Fibroblast of villous mesenchyme (primary cell): Measurements from ENCODE around the gene KIT. TPM values are rescaled to one million over a fixed set of nuclear protein-coding genes. Genes with fewer than 3 reads are reported as not detected.

ENCODE experiments used
- DNase-seq: peaks from one replicate; pipeline ENCODE4 v3.0.0-alpha.2; 2010; ENCODE audit warnings: low read depth
- H3K4me3 ChIP-seq: 2 replicates; pipeline ENCODE4 v1.5.1; 2011; ENCODE audit warnings: low read depth, mild to moderate bottlenecking, low read length
- total RNA-seq: library from RNA; depleted of rRNA; stranded (reverse); fragments of >200 nt; gene quantifications from 2 replicates; pipeline ENCODE4 v1.2.3, GENCODE V29; 2012
- TF ChIP-seq, protein P1 (sequence below): IDR thresholded peaks from 2 replicates; pipeline ENCODE4 v1.5.1; 2012; ENCODE audit warnings: low read depth, mild to moderate bottlenecking, low read length; ENCODE audit not compliant: insufficient read depth

Gene KIT
- total RNA-seq, 1 donor: 2.2 TPM

DNA sequence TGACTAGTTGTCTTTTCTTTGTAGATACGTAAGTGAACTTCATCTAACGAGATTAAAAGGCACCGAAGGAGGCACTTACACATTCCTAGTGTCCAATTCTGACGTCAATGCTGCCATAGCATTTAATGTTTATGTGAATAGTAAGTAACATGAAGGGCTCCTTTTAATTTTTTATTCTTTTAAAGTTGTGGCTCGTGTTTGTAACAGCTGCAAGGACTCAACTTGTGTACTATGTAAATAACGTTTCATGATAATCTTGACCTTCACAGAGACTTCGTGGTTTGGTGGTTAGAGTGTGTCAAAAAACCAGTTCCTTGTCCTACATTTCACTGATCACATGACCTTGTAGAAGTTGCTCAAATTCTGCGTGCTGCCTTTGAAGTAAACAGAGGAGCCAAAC lies 51.6 kb downstream of the KIT start:
- TF ChIP-seq, protein P1, sequence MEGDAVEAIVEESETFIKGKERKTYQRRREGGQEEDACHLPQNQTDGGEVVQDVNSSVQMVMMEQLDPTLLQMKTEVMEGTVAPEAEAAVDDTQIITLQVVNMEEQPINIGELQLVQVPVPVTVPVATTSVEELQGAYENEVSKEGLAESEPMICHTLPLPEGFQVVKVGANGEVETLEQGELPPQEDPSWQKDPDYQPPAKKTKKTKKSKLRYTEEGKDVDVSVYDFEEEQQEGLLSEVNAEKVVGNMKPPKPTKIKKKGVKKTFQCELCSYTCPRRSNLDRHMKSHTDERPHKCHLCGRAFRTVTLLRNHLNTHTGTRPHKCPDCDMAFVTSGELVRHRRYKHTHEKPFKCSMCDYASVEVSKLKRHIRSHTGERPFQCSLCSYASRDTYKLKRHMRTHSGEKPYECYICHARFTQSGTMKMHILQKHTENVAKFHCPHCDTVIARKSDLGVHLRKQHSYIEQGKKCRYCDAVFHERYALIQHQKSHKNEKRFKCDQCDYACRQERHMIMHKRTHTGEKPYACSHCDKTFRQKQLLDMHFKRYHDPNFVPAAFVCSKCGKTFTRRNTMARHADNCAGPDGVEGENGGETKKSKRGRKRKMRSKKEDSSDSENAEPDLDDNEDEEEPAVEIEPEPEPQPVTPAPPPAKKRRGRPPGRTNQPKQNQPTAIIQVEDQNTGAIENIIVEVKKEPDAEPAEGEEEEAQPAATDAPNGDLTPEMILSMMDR: no peak
- DNase-seq: peak; percentile 16
- H3K4me3 ChIP-seq: no peak overlapping the region

DNA sequence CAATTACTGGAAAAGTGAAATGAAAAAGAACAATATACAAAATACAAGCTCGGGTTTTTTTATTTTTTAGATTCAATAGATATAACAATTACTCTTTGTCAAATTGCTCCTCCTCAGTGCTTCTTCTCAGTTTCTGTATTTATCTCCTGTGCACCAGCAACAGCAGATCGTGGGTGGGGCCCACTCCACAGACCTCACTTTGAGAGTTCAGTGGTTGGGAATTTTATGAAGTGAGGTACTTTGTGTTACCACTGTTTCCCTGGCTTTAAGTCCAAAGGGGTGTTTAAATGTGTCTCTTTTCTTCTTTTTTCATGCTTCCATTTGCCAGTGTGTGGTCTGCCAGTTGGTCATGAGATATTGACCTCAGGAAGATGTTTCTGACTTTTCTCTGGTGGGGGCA lies 54.4 kb downstream of the KIT start:
- TF ChIP-seq, protein P1: no peak
- H3K4me3 ChIP-seq: no peak overlapping the region
- no peak for DNase-seq

DNA sequence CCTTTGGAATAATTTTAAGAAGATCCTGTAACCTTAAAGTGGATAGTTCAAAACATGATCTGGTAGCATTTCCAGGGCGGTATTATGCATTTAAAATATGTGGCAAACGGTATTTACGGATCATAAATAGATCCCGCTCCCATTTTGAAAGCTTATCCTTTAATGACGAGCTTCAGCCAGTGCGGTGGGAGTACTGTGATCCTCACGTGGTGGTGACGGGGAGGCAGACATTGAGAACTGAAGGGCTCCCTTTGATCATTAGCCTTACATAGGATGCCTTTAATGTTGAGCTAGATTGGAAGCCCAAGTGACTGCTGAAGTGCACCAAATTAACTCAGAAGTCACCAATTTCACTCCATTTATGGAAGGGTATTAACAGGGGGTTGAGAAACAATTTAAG lies 56.9 kb downstream of the KIT start:
- DNase-seq: no peak
- TF ChIP-seq, protein P1: no peak
- H3K4me3 ChIP-seq: no peak overlapping the region

DNA sequence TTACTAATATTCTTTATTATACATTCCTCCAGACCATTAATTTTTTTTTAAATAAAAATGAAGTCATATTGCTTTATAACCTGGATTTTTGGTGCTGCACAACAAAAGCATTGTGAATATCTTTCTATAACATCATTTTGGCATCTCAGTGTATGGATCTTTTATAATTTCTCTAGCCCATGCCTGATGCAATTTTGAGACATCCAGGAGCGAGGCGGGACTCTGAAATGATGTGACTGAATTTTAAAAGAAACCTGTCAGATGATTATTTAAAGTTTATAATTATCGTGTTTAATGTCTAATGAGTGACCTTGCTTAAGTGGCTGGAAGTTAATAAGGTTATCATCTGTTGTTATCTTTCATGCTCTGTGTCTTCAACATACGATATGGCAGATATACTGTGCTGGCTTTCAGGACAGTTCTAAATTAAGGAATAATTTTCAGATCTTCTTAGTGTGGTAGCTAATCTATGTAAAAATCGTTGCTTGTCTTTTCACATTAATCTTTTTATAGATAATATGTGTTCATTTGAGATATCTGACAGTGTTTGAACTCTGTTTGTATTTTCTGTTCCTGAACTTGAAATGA lies 58.8 kb downstream of the KIT start:
- TF ChIP-seq, protein P1: no peak

DNA sequence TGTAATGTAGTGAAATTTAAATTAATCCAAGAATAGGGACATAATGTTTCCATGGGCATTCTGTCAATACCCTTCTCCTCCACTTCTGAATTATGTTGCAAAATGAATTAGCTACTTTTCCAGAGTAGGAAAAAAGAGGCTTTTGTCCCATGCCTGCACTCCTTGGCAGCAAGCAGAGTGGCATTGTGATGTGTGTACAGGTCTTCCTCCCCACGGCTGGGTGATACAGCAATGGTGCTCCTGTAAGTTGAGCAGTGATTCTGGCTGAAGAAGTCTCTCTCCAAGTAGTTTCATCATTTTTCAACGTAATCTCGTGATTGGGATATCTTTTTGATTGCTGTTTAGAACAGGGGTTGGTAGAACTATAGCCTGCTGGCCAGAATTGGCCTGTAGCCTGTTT lies 59.9 kb downstream of the KIT start:
- TF ChIP-seq, protein P1: no peak
- no peak for DNase-seq
- H3K4me3 ChIP-seq: no peak overlapping the region

More for the DNA sequence above, 58.8 kb downstream of the KIT start:
- no peak for DNase-seq
- no peak overlapping the region for H3K4me3 ChIP-seq

DNA sequence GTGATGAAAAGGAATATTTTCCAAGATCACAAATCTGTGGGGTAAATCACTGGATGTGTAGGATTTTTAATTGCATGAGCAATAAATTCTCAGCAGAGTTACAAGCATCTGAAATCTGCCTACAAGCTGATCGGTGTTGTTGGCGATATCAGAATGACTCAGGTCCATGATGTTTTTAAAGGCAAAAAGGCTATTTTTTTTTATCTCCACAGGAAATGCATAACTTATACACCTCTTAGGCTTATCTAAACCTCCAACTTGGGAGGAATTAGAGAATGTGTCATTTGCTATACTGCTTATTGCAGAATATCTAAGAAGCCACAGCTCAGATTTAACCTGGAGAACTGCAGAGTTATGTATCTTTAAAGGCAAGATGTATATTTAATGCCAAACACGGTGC lies 61.6 kb downstream of the KIT start:
- TF ChIP-seq, protein P1: no peak
- no peak for DNase-seq
- H3K4me3 ChIP-seq: no peak overlapping the region

DNA sequence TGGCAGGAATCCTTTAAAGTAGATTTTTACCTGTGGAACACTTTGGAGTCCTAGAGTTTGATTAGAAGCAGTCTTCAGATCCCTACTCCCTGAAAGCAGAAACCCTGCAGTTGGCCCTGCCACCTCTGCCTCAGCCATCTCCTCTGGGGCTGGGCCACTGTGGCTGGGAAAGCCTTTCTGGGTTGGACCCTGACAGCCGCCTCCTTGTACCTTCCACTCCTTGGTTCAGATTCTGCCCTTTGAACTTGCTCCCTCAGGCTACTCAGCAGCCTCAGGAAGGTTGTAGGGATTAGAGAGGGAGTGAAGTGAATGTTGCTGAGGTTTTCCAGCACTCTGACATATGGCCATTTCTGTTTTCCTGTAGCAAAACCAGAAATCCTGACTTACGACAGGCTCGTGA lies 65.5 kb downstream of the KIT start:
- H3K4me3 ChIP-seq: no peak overlapping the region
- TF ChIP-seq, protein P1: no peak
- no peak for DNase-seq
